Keratinocyte (primary cell): ENCODE results near the gene OR5AN1.

ENCODE experiments used
- CTCF ChIP-seq, 3 experiments: IDR thresholded peaks in 1 of 3; conservative IDR thresholded peaks in 1 of 3; optimal IDR thresholded peaks in 1 of 3; 2 replicates in 2 of 3; 3 replicates in 1 of 3; pipeline versions ENCODE3 to v1.5.1; 2011; ENCODE audit warnings: low read length in 3 of 3, mild to moderate bottlenecking in 3 of 3, moderate library complexity in 2 of 3, control low read depth in 1 of 3, inconsistent platforms in 1 of 3; ENCODE audit not compliant: insufficient read depth in 2 of 3; ENCODE audit errors: extremely low read depth in 1 of 3
- EZH2 ChIP-seq: IDR thresholded peaks from one replicate; pipeline ENCODE4 v1.6.1; 2012; ENCODE audit warnings: inconsistent platforms, mild to moderate bottlenecking, low read length, moderate library complexity

DNA sequence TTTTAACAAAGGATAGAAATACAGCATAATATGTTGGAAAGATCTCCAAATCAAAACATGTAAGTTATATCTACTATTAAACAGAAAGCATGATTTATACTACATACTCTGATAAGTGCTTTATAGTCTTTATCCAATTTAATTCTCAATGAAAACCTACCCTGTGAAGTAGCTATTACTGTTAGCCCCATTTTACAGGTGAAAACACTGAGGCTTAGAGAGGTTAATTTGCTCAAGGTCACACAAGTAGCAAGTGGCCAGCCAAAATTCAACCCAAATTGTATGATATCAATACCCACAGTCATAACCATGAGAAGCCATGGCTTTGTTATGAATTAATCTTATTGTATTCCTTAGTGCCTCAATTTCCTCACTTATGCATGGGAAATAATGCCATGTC lies 675 bp upstream of the OR5AN1 start:
- no peak for TF ChIP-seq CTCF (optimal IDR thresholded peaks at IDR 0.05 in 1 of 3, IDR thresholded peaks at IDR 0.05 in 1 of 3, conservative IDR thresholded peaks at IDR 0.05 in 1 of 3; ENCODE audit: extremely low read depth in 1 of 3, insufficient read depth in 2 of 3, low read length in 3 of 3)
- no peak for TF ChIP-seq EZH2
